Stimulated activated CD4-positive, alpha-beta T cell treated with anti-CD3 and anti-CD28 coated beads, Interleukin-12 subunit alpha, Interleukin-12 subunit beta, amount 100 ng/mL, for 24 hours (primary cell): ENCODE data around the gene B4GALT7.
"Not testable (repeated sequence)": the region's sequence is repeated elsewhere in the genome, so short reads cannot be mapped to it uniquely, and the experiment has no call there.

Source experiments
- DNase-seq, 2 experiments: peaks; one replicate each; pipeline ENCODE4 v3.0.0-alpha.2; 2020; ENCODE audit warnings: low read depth in 2 of 2

Gene B4GALT7

GRCh38 chr5:177609076-177610059, 9.4 kb downstream of the B4GALT7 start:
- no peak for DNase-seq

- DNase-seq = no peak
Observed at GRCh38 chr5:177610131-177610769, 10.3 kb downstream of the B4GALT7 start.

- no peak for DNase-seq
Observed at GRCh38 chr5:177610770-177611445, 11.0 kb downstream of the B4GALT7 start.

- no peak for DNase-seq
Observed at GRCh38 chr5:177611446-177612214, 11.7 kb downstream of the B4GALT7 start.

- DNase-seq = no peak
Observed at GRCh38 chr5:177612215-177612673, 12.3 kb downstream of the B4GALT7 start.

GRCh38 chr5:177620560-177620959, 20.6 kb downstream of the B4GALT7 start:
- no peak for DNase-seq

GRCh38 chr5:177624172-177624571, 24.2 kb downstream of the B4GALT7 start:
- DNase-seq = not testable (repeated sequence)

- not testable (repeated sequence) for DNase-seq
Observed at GRCh38 chr5:177630186-177630585, 30.3 kb downstream of the B4GALT7 start.

GRCh38 chr5:177634912-177635311, 35.0 kb downstream of the B4GALT7 start:
- not testable (repeated sequence) for DNase-seq

- DNase-seq = not testable (repeated sequence)
Observed at GRCh38 chr5:177645462-177645861, 45.5 kb downstream of the B4GALT7 start.

GRCh38 chr5:177651235-177651634, 51.3 kb downstream of the B4GALT7 start:
- DNase-seq = not testable (repeated sequence)

GRCh38 chr5:177657846-177658245, 57.9 kb downstream of the B4GALT7 start:
- DNase-seq = not testable (repeated sequence)

- DNase-seq = not testable (repeated sequence)
Observed at GRCh38 chr5:177658542-177658941, 58.6 kb downstream of the B4GALT7 start.
